22Rv1 (cell line): ENCODE measurements around the gene CFAP20.
"Not testable (repeated sequence)": the region's sequence is repeated elsewhere in the genome, so short reads cannot be mapped to it uniquely, and the experiment has no call there.

Experiments
- H3K27ac ChIP-seq: fragments of 450-650 bp; 2 replicates; pipeline ENCODE4 v1.5.1; 2017
- CTCF ChIP-seq: fragments of 450-650 bp; IDR thresholded peaks from 2 replicates; pipeline ENCODE4 v1.5.1; 2017; ENCODE audit warnings: mild to moderate bottlenecking
- ZFX ChIP-seq: fragments of 450-650 bp; IDR thresholded peaks from 2 replicates; pipeline ENCODE4 v1.6.1; 2017; ENCODE audit warnings: antibody characterized with exemption, borderline replicate concordance

Gene CFAP20

DNA sequence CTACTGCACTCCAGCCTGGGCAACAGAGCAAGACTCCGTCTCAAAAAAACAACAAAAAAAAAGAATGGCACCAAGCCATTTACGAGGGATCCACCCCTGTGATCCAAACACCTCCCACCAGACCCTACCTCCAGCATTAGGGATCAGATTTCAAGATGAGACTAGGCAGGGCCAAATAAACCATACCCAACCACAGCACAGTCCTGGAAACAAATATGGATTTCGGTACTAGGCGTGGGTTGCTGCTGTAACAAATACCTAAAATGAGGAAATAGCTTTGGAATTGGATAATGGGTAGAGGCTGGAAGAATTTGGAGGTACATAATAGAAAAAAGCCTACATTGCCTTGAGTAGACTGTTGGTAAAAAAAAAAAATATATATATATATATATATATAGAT is 54.5 kb downstream of the CFAP20 start:
- TF ChIP-seq ZFX = no peak
- no peak for TF ChIP-seq CTCF
- no peak overlapping the region for H3K27ac ChIP-seq

DNA sequence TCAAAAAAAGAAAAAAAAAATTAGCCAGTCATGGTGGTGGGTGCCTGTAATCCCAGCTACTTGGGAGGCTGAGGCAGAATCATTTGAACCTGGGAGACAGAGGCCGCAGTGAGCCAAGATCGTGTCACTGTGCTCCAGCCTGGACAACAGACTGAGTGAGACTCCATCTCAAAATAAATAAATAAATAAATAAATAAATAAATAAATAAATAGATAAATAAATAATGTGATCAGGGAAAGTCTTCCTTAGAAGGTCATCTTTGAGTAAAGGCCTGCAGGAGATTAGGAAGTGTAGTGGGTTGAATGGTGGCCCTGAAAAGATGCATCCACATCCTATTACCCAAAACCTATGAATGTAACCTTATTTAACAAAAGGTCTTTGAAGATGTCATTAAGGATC is 56.1 kb downstream of the CFAP20 start:
- H3K27ac ChIP-seq = not testable (repeated sequence)

DNA sequence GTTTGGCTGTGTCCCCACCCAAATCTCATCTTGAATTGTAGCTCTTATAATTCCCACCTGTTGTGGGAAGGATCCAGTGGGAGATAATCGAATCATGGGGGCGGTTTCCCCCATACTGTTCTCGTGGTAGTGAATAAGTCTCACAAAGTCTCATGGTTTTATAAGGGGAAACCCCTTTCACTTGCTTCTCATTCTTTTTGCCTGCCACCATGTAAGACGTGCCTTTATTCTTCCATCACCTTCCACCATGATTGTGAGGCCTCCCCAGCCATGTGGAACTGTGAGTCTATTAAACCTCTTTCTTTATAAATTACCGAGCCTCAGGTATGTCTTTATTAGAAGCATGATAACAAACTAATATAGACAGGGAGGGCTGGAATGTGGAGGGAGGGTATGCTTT is 57.0 kb downstream of the CFAP20 start:
- not testable (repeated sequence) for H3K27ac ChIP-seq

DNA sequence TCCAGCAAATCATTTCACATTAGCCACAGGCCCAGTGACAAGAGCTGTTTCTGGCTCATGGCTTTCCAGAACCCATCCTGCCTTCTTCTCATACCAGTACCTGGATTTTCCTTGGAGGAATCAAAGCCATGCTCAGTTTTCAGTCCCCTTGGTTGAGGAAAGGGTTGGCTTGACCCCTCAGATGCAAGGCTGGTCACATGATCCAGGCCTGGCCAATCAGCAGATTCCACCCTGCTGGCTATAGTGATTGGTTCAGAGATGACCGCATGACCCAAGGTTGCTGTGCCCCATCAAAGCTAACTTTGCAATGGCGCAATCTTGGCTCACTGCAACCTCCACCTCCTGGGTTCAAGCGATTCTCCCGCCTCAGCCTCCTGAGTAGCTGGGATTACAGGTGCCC is 58.6 kb downstream of the CFAP20 start:
- no peak overlapping the region for H3K27ac ChIP-seq
- TF ChIP-seq CTCF (no peak), ZFX (no peak)
